HepG2 (cell line): ENCODE results near the gene CAPZB. TPM values are rescaled to one million over a fixed set of nuclear protein-coding genes. Genes with fewer than 3 reads are reported as not detected.

Source experiments
- ATAC-seq: fragments of 200-7000 bp; cut with Tn5 transposase; 3 replicates; pipeline ENCODE4 v1.9.1; 2020; ENCODE audit warnings: mild to moderate bottlenecking, moderate library complexity
- BruUV-seq: library from RNA; stranded (reverse); fragments of 400-500 nt; replicated peaks from 2 replicates; lab custom pipeline; 2021; lab: Mats Ljungman, UMichigan
- CTCF ChIA-PET: fragments of 300-600 bp; formaldehyde crosslinking; extraction: SDS; loops from one replicate; lab custom pipeline; 2021; ENCODE audit warnings: low total read pairs, inconsistent platforms, low intra/inter-chr PET ratio; lab: Yijun Ruan, JAX
- POLR2A ChIA-PET: fragments of 350-600 bp; sonication (Branson Sonifier 250); formaldehyde crosslinking; loops from one replicate; lab custom pipeline; 2020; ENCODE audit warnings: antibody characterized with exemption, inconsistent platforms; lab: Yijun Ruan, JAX
- DNase-seq: peaks from one replicate; pipeline ENCODE4 v3.0.0-alpha.2; 2015; ENCODE audit warnings: low spot score
- FAIRE-seq: peaks from 3 replicates; lab custom pipeline; 2011; peaks lifted over from hg19 to GRCh38; lab: Jason Lieb, UNC
- H2AFZ ChIP-seq: one replicate; pipeline ENCODE4 v1.6.1; 2011; ENCODE audit warnings: low read length, inconsistent platforms
- H3K27ac ChIP-seq: fragments of 300-600 bp; 3 replicates; pipeline ENCODE4 v1.8.0; 2011; ENCODE audit warnings: mixed run types, mild to moderate bottlenecking, mixed read lengths, low read length, inconsistent platforms; ENCODE audit not compliant: insufficient read depth; ENCODE audit errors: extremely low read length
- H3K27me3 ChIP-seq, 2 experiments: fragments of 200-600 bp in 1 of 2; 2 replicates in 1 of 2; 3 replicates in 1 of 2; pipeline versions ENCODE4 v1.6.0 to v1.8.0; 2011; ENCODE audit warnings: low read length in 2 of 2, mild to moderate bottlenecking in 2 of 2, moderate library complexity in 2 of 2, inconsistent platforms in 1 of 2; ENCODE audit not compliant: insufficient read depth in 2 of 2, control insufficient read depth in 1 of 2
- H3K36me3 ChIP-seq, 2 experiments: fragments of 200-600 bp in 1 of 2; replicated peaks in 1 of 2; 2 replicates in 1 of 2; 3 replicates in 1 of 2; pipeline versions ENCODE4 v1.5.1 to v1.8.0; 2011; ENCODE audit warnings: low read length in 2 of 2, inconsistent platforms in 1 of 2; ENCODE audit not compliant: insufficient read depth in 2 of 2, control insufficient read depth in 1 of 2
- H3K4me1 ChIP-seq: 2 replicates; pipeline ENCODE4 v1.5.1; 2012; ENCODE audit warnings: low read length, inconsistent platforms; ENCODE audit not compliant: insufficient read depth
- H3K4me2 ChIP-seq: 2 replicates; pipeline ENCODE4 v1.6.0; 2011; ENCODE audit warnings: low read depth, low read length, inconsistent platforms
- H3K4me3 ChIP-seq, 3 experiments: fragments of 200-600 bp in 1 of 3; sonication (generic), shearing (Covaris generic) in 1 of 3; replicated peaks in 1 of 3; 2 replicates each; pipeline ENCODE4 v1.5.1; 2011 to 2016; ENCODE audit warnings: low read length in 3 of 3, inconsistent platforms in 2 of 3, low read depth in 2 of 3, mild to moderate bottlenecking in 2 of 3, control low read depth in 1 of 3, mixed read lengths in 1 of 3; ENCODE audit not compliant: insufficient read depth in 1 of 3
- H3K79me2 ChIP-seq: one replicate; pipeline ENCODE4 v1.6.1; 2011; ENCODE audit warnings: low read length, inconsistent platforms; ENCODE audit not compliant: insufficient read depth
- H3K9ac ChIP-seq: 2 replicates; pipeline ENCODE4 v1.6.0; 2011; ENCODE audit warnings: mild to moderate bottlenecking, low read depth, low read length, inconsistent platforms; ENCODE audit not compliant: insufficient read depth
- H3K9me3 ChIP-seq: 2 replicates; pipeline ENCODE4 v1.5.1; 2012; ENCODE audit warnings: mild to moderate bottlenecking, low read length
- H4K20me1 ChIP-seq: 2 replicates; pipeline ENCODE4 v1.6.0; 2011; ENCODE audit warnings: inconsistent platforms, mild to moderate bottlenecking, low read length, moderate library complexity; ENCODE audit not compliant: insufficient read depth
- EP300 ChIP-seq, 3 experiments: sonication (generic) in 1 of 3; formaldehyde crosslinking in 1 of 3; IDR thresholded peaks; 2 replicates each; pipeline versions ENCODE4 v1.5.1 to v1.6.1; 2011 to 2020; ENCODE audit warnings: low read depth in 2 of 3, low read length in 2 of 3, borderline replicate concordance in 1 of 3, improper control_type of control experiment in 1 of 3, mild to moderate bottlenecking in 1 of 3, missing genetic modification reagents in 1 of 3, moderate library complexity in 1 of 3
- ISX ChIP-seq: sonication (generic); formaldehyde crosslinking; conservative IDR thresholded peaks from 2 replicates; pipeline ENCODE4 v1.5.0; 2020; ENCODE audit warnings: missing genetic modification reagents
- KLF12 ChIP-seq: sonication (generic); formaldehyde crosslinking; IDR thresholded peaks from 2 replicates; pipeline ENCODE4 v1.4.0; 2020; ENCODE audit warnings: missing genetic modification reagents, borderline replicate concordance
- NCOA2 ChIP-seq: sonication (generic); formaldehyde crosslinking; IDR thresholded peaks from 2 replicates; pipeline ENCODE4 v1.8.0; 2022; ENCODE audit warnings: inconsistent platforms
- SRY ChIP-seq: sonication (generic); formaldehyde crosslinking; IDR thresholded peaks from 2 replicates; pipeline ENCODE4 v1.8.0; 2022; ENCODE audit warnings: mild to moderate bottlenecking, missing genetic modification reagents
- TEAD3 ChIP-seq: optimal IDR thresholded peaks from 2 replicates; pipeline ENCODE3; 2016; ENCODE audit warnings: borderline replicate concordance
- ZEB1 ChIP-seq: IDR thresholded peaks from 2 replicates; pipeline ENCODE4 v1.6.1; 2012; ENCODE audit warnings: mild to moderate bottlenecking, low read depth, inconsistent platforms; ENCODE audit not compliant: insufficient replicate concordance
- ZNF792 ChIP-seq: IDR thresholded peaks from 2 replicates; pipeline ENCODE4 v1.6.1; 2016
- WGBS: methylation state at CpG from one replicate; pipeline ENCODE4 v1.1.6; 2017; ENCODE audit warnings: low lambda C conversion rate; 5-methylcytosine and 5-hydroxymethylcytosine counted together
- in situ Hi-C: cut with HindIII; loops from 2 replicates; pipeline ENCODE4 v1.10.0; 2017; ENCODE audit warnings: low pct_unique_long_range_greater_than_20kb; ENCODE audit not compliant: extremely low pct_ligation_motif_present
- intact Hi-C: fragments of 100-400 bp; cut with micrococcal nuclease; formaldehyde crosslinking; loops from one replicate; pipeline ENCODE4 v1.10.0; 2022; ENCODE audit not compliant: unreplicated experiment
- polyA plus RNA-seq, 8 experiments: library from polyadenylated mRNA; depleted of rRNA in 3 of 8; stranded (reverse) in 7 of 8; unstranded in 1 of 8; fragments of >200 nt; fragmentation: Illumina TruSeq in 4 of 8; extraction: Trizol in 4 of 8; gene quantifications; 2 replicates each; pipeline versions ENCODE4 v1.2.1 to v1.2.3, GENCODE V29; 2011 to 2016; ENCODE audit warnings: low read depth in 4 of 8, missing spikeins in 1 of 8, mixed read lengths in 1 of 8; ENCODE audit not compliant: insufficient read depth in 1 of 8
- total RNA-seq, 5 experiments: library from RNA; depleted of rRNA; stranded (reverse); fragments of >200 nt; fragmentation: Illumina TruSeq; extraction: Trizol; gene quantifications; 2 replicates each; pipeline ENCODE4 v1.2.3, GENCODE V29; 2016; ENCODE audit warnings: low read depth in 1 of 5
- TF ChIP-seq, protein P1 (sequence below): sonication (generic); formaldehyde crosslinking; IDR thresholded peaks from 2 replicates; pipeline ENCODE4 v1.5.1; 2020; ENCODE audit warnings: mild to moderate bottlenecking, missing genetic modification reagents, borderline replicate concordance
- TF ChIP-seq, protein P2 (sequence below): sonication (generic); formaldehyde crosslinking; IDR thresholded peaks from 2 replicates; pipeline ENCODE4 v1.9.0; 2021; ENCODE audit warnings: missing genetic modification reagents, borderline replicate concordance
- TF ChIP-seq, protein P3 (sequence below): sonication (generic); formaldehyde crosslinking; IDR thresholded peaks from 2 replicates; pipeline ENCODE4 v1.4.0; 2020; ENCODE audit warnings: mild to moderate bottlenecking, missing genetic modification reagents
- TF ChIP-seq, protein P4 (sequence below): sonication (generic); formaldehyde crosslinking; IDR thresholded peaks from 2 replicates; pipeline ENCODE4 v1.5.0; 2020; ENCODE audit warnings: mild to moderate bottlenecking, missing genetic modification reagents
- TF ChIP-seq, protein P5 (sequence below): sonication (generic); formaldehyde crosslinking; IDR thresholded peaks from 2 replicates; pipeline ENCODE4 v1.4.0; 2020; ENCODE audit warnings: mild to moderate bottlenecking, missing genetic modification reagents, borderline replicate concordance

CAPZB gene
- total and polyA plus RNA-seq, 2 of the 13 experiments (the other 11 are each of a cell fraction or from before 2014, with no cell fraction given) = 58.9 to 76.9 TPM

DNA sequence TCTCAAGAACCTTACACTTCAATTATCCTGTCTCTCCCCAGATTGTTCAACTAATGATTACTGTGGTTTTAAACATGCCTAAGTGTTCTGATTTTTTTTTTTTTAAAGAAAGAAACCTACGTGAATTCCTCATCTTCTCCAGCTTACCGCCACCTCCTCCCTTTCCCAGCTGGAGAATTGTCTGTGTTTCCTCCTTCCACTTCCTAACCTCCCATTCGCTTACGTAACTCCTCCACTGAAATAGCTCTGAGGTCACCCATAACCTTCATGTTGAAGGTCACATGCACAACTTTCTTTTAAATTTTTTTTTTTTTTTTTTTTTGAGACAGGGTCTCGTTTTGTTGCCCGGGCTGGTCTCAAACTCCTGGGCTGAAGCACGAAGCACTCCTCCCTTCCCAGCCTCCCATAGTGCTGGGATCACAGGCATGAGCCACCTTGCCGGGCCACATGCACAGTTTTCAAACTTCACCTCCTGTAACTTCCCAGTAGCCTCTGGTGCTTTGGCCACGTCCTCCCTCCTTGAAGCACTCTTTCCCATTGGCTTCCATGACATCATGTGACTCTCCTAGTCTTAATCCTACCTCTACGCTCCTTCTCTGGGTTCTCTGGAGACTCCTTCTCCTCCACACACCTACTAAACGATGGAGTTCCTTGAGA, 9.8 kb upstream of the CAPZB start:
- in situ Hi-C loops = no loop called here
- intact Hi-C loops = no loop called here
- TF ChIP-seq, protein P1, sequence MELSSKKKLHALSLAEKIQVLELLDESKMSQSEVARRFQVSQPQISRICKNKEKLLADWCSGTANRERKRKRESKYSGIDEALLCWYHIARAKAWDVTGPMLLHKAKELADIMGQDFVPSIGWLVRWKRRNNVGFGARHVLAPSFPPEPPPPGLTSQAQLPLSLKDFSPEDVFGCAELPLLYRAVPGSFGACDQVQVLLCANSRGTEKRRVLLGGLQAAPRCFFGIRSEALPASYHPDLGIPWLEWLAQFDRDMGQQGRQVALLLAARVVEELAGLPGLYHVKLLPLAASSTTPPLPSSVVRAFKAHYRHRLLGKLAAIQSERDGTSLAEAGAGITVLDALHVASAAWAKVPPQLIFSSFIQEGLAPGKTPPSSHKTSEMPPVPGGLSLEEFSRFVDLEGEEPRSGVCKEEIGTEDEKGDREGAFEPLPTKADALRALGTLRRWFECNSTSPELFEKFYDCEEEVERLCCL (CRISPR knock-in tag) = no peak
- TF ChIP-seq SRY (CRISPR knock-in tag) = no peak
- TF ChIP-seq ZNF792 (CRISPR knock-in tag) = no peak
- TF ChIP-seq, protein P2, sequence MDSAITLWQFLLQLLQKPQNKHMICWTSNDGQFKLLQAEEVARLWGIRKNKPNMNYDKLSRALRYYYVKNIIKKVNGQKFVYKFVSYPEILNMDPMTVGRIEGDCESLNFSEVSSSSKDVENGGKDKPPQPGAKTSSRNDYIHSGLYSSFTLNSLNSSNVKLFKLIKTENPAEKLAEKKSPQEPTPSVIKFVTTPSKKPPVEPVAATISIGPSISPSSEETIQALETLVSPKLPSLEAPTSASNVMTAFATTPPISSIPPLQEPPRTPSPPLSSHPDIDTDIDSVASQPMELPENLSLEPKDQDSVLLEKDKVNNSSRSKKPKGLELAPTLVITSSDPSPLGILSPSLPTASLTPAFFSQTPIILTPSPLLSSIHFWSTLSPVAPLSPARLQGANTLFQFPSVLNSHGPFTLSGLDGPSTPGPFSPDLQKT (CRISPR knock-in tag) = no peak
- no peak for TF ChIP-seq KLF12 (CRISPR knock-in tag)
- TF ChIP-seq, protein P3, sequence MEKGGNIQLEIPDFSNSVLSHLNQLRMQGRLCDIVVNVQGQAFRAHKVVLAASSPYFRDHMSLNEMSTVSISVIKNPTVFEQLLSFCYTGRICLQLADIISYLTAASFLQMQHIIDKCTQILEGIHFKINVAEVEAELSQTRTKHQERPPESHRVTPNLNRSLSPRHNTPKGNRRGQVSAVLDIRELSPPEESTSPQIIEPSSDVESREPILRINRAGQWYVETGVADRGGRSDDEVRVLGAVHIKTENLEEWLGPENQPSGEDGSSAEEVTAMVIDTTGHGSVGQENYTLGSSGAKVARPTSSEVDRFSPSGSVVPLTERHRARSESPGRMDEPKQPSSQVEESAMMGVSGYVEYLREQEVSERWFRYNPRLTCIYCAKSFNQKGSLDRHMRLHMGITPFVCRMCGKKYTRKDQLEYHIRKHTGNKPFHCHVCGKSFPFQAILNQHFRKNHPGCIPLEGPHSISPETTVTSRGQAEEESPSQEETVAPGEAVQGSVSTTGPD (CRISPR knock-in tag) = no peak
- no peak for TF ChIP-seq NCOA2
- no peak for TF ChIP-seq EP300 (IDR thresholded peaks at IDR 0.05; ENCODE audit: low read depth in 2 of 2, low read length in 2 of 2)
- no peak for TF ChIP-seq EP300 (CRISPR knock-in tag; IDR thresholded peaks at IDR 0.05; ENCODE audit: borderline replicate concordance)
- no peak for TF ChIP-seq ISX (CRISPR knock-in tag)
- TF ChIP-seq, protein P4, sequence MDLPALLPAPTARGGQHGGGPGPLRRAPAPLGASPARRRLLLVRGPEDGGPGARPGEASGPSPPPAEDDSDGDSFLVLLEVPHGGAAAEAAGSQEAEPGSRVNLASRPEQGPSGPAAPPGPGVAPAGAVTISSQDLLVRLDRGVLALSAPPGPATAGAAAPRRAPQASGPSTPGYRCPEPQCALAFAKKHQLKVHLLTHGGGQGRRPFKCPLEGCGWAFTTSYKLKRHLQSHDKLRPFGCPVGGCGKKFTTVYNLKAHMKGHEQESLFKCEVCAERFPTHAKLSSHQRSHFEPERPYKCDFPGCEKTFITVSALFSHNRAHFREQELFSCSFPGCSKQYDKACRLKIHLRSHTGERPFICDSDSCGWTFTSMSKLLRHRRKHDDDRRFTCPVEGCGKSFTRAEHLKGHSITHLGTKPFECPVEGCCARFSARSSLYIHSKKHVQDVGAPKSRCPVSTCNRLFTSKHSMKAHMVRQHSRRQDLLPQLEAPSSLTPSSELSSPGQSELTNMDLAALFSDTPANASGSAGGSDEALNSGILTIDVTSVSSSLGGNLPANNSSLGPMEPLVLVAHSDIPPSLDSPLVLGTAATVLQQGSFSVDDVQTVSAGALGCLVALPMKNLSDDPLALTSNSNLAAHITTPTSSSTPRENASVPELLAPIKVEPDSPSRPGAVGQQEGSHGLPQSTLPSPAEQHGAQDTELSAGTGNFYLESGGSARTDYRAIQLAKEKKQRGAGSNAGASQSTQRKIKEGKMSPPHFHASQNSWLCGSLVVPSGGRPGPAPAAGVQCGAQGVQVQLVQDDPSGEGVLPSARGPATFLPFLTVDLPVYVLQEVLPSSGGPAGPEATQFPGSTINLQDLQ (CRISPR knock-in tag) = no peak
- no peak for TF ChIP-seq TEAD3
- TF ChIP-seq ZEB1 = no peak
- TF ChIP-seq, protein P5, sequence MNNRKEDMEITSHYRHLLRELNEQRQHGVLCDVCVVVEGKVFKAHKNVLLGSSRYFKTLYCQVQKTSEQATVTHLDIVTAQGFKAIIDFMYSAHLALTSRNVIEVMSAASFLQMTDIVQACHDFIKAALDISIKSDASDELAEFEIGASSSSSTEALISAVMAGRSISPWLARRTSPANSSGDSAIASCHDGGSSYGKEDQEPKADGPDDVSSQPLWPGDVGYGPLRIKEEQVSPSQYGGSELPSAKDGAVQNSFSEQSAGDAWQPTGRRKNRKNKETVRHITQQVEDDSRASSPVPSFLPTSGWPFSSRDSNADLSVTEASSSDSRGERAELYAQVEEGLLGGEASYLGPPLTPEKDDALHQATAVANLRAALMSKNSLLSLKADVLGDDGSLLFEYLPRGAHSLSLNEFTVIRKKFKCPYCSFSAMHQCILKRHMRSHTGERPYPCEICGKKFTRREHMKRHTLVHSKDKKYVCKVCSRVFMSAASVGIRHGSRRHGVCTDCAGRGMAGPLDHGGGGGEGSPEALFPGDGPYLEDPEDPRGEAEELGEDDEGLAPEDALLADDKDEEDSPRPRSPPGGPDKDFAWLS = no peak

More for the DNA sequence above, 9.8 kb upstream of the CAPZB start:
- H3K27me3 ChIP-seq = 0 out of 5 replicates have a peak, but pooled peaks cover 0 to 2% of the 10 kb centered on the region in 2 experiments
- ChIA-PET POLR2A (interaction anchor here (1.1 kb wide), 1 partner anchor 10 kb away, joined by 3 read pairs; the partner anchor contains the start of gene CAPZB), CTCF (no interaction called here)
- no peak overlapping the region for H3K9ac ChIP-seq
- 41% methylated on average over 11 of the region's 11 CpGs for WGBS
- no peak for FAIRE-seq
- H3K4me2 ChIP-seq = no peak overlapping the region
- H3K4me1 ChIP-seq = 0 out of 2 replicates have a peak, but pooled peaks cover 8% of the 10 kb centered on the region
- BruUV-seq = no TSS peak
- no peak overlapping the region for H3K27ac ChIP-seq
- no peaks in the 10 kb centered on the region for H3K79me2 ChIP-seq
- DNase-seq = no peak
- H3K9me3 ChIP-seq = no peaks in the 10 kb centered on the region
- no peaks in the 10 kb centered on the region for H3K36me3 ChIP-seq
- no peak overlapping the region for H2AFZ ChIP-seq
- H4K20me1 ChIP-seq = no peaks in the 10 kb centered on the region
- H3K4me3 ChIP-seq = no peak overlapping the region
- no peak for ATAC-seq
